Neural progenitor cell (in vitro differentiated cells): Measurements from ENCODE around the gene CEP350. TPM values are rescaled to one million over a fixed set of nuclear protein-coding genes. Genes with fewer than 3 reads are reported as not detected.
"Not testable (repeated sequence)": the region's sequence is repeated elsewhere in the genome, so short reads cannot be mapped to it uniquely, and the experiment has no call there.

Source experiments
- DNase-seq: peaks from one replicate; pipeline ENCODE4 v3.0.0-alpha.2; 2016; ENCODE audit warnings: low spot score
- H2AFZ ChIP-seq: fragments of 200-600 bp; sonication (generic); replicated peaks from 2 replicates; pipeline ENCODE4 v1.6.1; 2016; ENCODE audit warnings: antibody characterized with exemption
- H3F3A ChIP-seq: fragments of 200-600 bp; sonication (generic); 2 replicates; pipeline ENCODE4 v1.6.1; 2016; ENCODE audit warnings: antibody characterized with exemption, low read depth
- H3K27ac ChIP-seq: fragments of 200-600 bp; sonication (generic); 2 replicates; pipeline ENCODE4 v1.5.1; 2016; ENCODE audit warnings: mild to moderate bottlenecking
- H3K27me3 ChIP-seq: fragments of 200-600 bp; sonication (generic); 2 replicates; pipeline ENCODE4 v1.6.1; 2016; ENCODE audit warnings: mild to moderate bottlenecking, moderate library complexity
- H3K36me3 ChIP-seq: fragments of 200-600 bp; sonication (generic); 2 replicates; pipeline ENCODE4 v1.5.1; 2016
- H3K4me1 ChIP-seq: fragments of 200-600 bp; sonication (generic); 2 replicates; pipeline ENCODE4 v1.6.1; 2016; ENCODE audit warnings: mixed run types
- H3K4me2 ChIP-seq: fragments of 200-600 bp; sonication (generic); 2 replicates; pipeline ENCODE4 v1.6.1; 2016
- H3K4me3 ChIP-seq: fragments of 200-600 bp; sonication (generic); 2 replicates; pipeline ENCODE4 v1.5.1; 2016
- H3K79me2 ChIP-seq: fragments of 200-600 bp; sonication (generic); 2 replicates; pipeline ENCODE4 v1.6.1; 2016; ENCODE audit warnings: low read depth
- H3K9ac ChIP-seq: fragments of 200-600 bp; sonication (generic); 2 replicates; pipeline ENCODE4 v1.6.1; 2016
- H3K9me3 ChIP-seq: fragments of 200-600 bp; sonication (generic); 2 replicates; pipeline ENCODE4 v1.5.1; 2016; ENCODE audit warnings: low read depth
- H4K20me1 ChIP-seq: fragments of 200-600 bp; sonication (generic); 2 replicates; pipeline ENCODE4 v1.6.1; 2016; ENCODE audit warnings: low read depth
- H3K27ac Mint-ChIP-seq: 3 replicates; pipeline ENCODE4 v1.8.0; 2021; ENCODE audit warnings: mixed read lengths
- H3K27me3 Mint-ChIP-seq: 2 replicates; pipeline ENCODE4 v1.8.0; 2022; ENCODE audit warnings: low read depth, mild to moderate bottlenecking, inconsistent platforms, moderate library complexity, mixed read lengths; ENCODE audit not compliant: insufficient read depth
- H3K36me3 Mint-ChIP-seq: 3 replicates; pipeline ENCODE4 v1.8.0; 2021; ENCODE audit warnings: mixed read lengths
- H3K4me1 Mint-ChIP-seq: 3 replicates; pipeline ENCODE4 v1.8.0; 2021; ENCODE audit warnings: mixed read lengths
- H3K4me3 Mint-ChIP-seq: 3 replicates; pipeline ENCODE4 v1.8.0; 2021; ENCODE audit warnings: mild to moderate bottlenecking, moderate library complexity, mixed read lengths
- H3K9me3 Mint-ChIP-seq: 3 replicates; pipeline ENCODE4 v1.8.0; 2020; ENCODE audit warnings: mixed read lengths
- EZH2 ChIP-seq: fragments of 200-600 bp; sonication (generic); IDR thresholded peaks from 2 replicates; pipeline ENCODE4 v1.6.1; 2017; ENCODE audit warnings: antibody characterized with exemption, mild to moderate bottlenecking, moderate library complexity
- EZH2phosphoT487 ChIP-seq: fragments of 200-600 bp; sonication (generic); IDR thresholded peaks from 2 replicates; pipeline ENCODE4 v1.6.1; 2017; ENCODE audit warnings: antibody characterized with exemption
- total RNA-seq: library from RNA; depleted of rRNA; stranded (reverse); fragments of >200 nt; gene quantifications from 2 replicates; pipeline ENCODE4 v1.2.3, GENCODE V29; 2015; ENCODE audit warnings: low replicate concordance
- TF ChIP-seq, protein P1 (sequence below): fragments of 200-600 bp; sonication (generic); IDR thresholded peaks from 2 replicates; pipeline ENCODE4 v1.5.1; 2017; ENCODE audit warnings: antibody characterized with exemption, mild to moderate bottlenecking

CEP350 gene
- total RNA-seq, 1 donor from 2014 or later: 61.2 TPM

DNA sequence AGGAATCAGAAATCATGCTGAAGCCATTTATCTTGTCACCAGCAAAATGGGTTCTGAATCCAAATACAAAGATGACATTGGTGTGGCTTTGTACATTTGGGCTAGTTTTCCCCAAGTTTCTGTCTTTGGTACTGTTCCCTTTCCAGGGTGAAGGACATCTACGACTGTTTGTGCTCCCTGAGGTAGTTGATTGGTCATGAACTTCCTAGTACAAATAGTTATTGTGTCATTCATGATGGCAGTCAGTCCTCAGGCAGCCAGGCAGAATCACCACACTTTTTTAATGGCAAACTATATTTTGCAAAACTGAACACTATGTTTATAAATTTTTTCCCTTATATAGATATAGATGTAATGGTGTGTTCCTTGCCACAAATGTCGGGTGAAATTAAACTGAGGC, 46.0 kb downstream of the CEP350 start:
- Mint-ChIP-seq H3K9me3 (no peaks in the 10 kb centered on the region), H3K4me3 (no peak overlapping the region), H3K27me3 (no peaks in the 10 kb centered on the region), H3K36me3 (peaks cover 14% of the 10 kb centered on the region), H3K27ac (no peak overlapping the region), H3K4me1 (no peaks in the 10 kb centered on the region)
- Histone ChIP-seq H3K79me2 (no peaks in the 10 kb centered on the region), H3K9me3 (no peaks in the 10 kb centered on the region), H3K4me2 (no peak overlapping the region), H3F3A (no peaks in the 10 kb centered on the region), H3K27ac (no peak overlapping the region), H3K27me3 (no peaks in the 10 kb centered on the region), H3K4me1 (no peaks in the 10 kb centered on the region), H3K4me3 (no peak overlapping the region), H2AFZ (no peak overlapping the region), H3K9ac (no peak overlapping the region), H3K36me3 (peaks cover 5% of the 10 kb centered on the region), H4K20me1 (peaks cover 3% of the 10 kb centered on the region)
- DNase-seq: no peak
- TF ChIP-seq, protein P1, sequence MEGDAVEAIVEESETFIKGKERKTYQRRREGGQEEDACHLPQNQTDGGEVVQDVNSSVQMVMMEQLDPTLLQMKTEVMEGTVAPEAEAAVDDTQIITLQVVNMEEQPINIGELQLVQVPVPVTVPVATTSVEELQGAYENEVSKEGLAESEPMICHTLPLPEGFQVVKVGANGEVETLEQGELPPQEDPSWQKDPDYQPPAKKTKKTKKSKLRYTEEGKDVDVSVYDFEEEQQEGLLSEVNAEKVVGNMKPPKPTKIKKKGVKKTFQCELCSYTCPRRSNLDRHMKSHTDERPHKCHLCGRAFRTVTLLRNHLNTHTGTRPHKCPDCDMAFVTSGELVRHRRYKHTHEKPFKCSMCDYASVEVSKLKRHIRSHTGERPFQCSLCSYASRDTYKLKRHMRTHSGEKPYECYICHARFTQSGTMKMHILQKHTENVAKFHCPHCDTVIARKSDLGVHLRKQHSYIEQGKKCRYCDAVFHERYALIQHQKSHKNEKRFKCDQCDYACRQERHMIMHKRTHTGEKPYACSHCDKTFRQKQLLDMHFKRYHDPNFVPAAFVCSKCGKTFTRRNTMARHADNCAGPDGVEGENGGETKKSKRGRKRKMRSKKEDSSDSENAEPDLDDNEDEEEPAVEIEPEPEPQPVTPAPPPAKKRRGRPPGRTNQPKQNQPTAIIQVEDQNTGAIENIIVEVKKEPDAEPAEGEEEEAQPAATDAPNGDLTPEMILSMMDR: no peak
- TF ChIP-seq EZH2phosphoT487 (no peak), EZH2 (no peak)

DNA sequence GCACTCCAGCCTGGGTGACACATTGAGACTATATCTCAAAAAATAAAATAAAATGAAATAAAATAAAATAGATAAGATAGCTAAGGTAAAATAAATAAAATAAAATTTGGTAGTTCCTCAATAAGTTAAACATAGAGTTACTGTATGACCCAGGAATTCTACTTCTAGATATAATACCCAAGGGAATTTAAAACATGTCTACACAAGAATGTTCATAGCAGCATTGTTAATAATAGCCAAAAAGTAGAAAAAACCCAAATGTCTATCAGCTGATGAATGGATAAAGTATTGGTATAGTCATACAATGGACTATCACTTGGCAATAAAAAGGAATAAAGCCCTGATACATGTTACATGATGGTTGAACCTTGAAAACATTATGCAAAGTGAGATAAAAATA, 47.8 kb downstream of the CEP350 start:
- no peak overlapping the region for H3K27ac Mint-ChIP-seq
- no peak overlapping the region for H3K27ac ChIP-seq
- TF ChIP-seq, protein P1: no peak
- TF ChIP-seq EZH2phosphoT487 (no peak), EZH2 (no peak)
- no peak for DNase-seq
- no peaks in the 10 kb centered on the region for H3F3A ChIP-seq
- no peaks in the 10 kb centered on the region for H3K27me3 ChIP-seq
- no peak overlapping the region for H2AFZ ChIP-seq
- H4K20me1 ChIP-seq: no peaks in the 10 kb centered on the region
- no peak overlapping the region for H3K4me3 ChIP-seq
- no peaks in the 10 kb centered on the region for H3K9me3 ChIP-seq
- H3K36me3 ChIP-seq: peaks cover 10% of the 10 kb centered on the region
- H3K4me2 ChIP-seq: no peak overlapping the region
- no peaks in the 10 kb centered on the region for H3K79me2 ChIP-seq
- no peaks in the 10 kb centered on the region for H3K4me1 Mint-ChIP-seq
- H3K27me3 Mint-ChIP-seq: no peaks in the 10 kb centered on the region
- no peaks in the 10 kb centered on the region for H3K9me3 Mint-ChIP-seq
- H3K9ac ChIP-seq: no peak overlapping the region
- H3K4me1 ChIP-seq: no peaks in the 10 kb centered on the region
- no peak overlapping the region for H3K4me3 Mint-ChIP-seq
- H3K36me3 Mint-ChIP-seq: peaks cover 21% of the 10 kb centered on the region

DNA sequence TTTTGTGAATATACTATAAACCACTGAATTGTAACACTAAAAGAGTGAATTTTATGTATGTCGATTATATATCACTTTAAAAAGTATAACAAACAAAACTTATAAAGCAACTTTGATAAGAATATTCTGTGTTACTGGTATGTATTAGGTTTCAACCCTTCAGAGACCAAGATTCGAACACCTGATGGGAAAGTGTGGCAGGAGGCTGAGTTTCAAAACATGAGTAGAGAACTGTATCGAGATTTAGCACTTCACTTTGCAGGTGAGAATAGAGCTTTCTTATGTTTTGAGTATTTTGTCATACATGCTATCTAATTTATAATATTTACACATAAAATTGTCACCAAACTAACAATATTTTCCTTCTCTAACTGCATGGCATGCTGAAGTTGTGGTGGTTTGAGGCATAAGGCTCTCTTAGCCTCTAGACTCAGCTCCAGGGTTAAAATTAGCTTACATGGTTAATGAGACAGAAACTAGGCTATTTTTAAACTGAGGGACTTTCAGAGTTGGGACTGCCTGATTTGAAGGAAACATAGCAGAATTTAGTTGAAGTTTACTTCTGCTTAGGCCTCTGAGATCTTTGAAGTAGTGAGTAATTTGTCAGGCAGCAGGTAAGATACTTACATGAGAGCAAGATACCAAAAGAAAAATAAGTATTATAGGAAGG, 48.6 kb downstream of the CEP350 start:
- Histone ChIP-seq H3K27me3 (no peaks in the 10 kb centered on the region), H3K9ac (no peak overlapping the region), H3K27ac (no peak overlapping the region), H4K20me1 (no peaks in the 10 kb centered on the region), H3K36me3 (peaks cover 5% of the 10 kb centered on the region), H3F3A (no peaks in the 10 kb centered on the region), H3K4me3 (no peak overlapping the region), H3K4me2 (no peak overlapping the region), H3K9me3 (no peaks in the 10 kb centered on the region), H3K4me1 (no peaks in the 10 kb centered on the region), H2AFZ (no peak overlapping the region), H3K79me2 (no peaks in the 10 kb centered on the region)
- TF ChIP-seq EZH2phosphoT487 (no peak), EZH2 (no peak)
- TF ChIP-seq, protein P1: no peak
- H3K36me3 Mint-ChIP-seq: peaks cover 25% of the 10 kb centered on the region
- H3K9me3 Mint-ChIP-seq: no peaks in the 10 kb centered on the region
- H3K27ac Mint-ChIP-seq: no peak overlapping the region
- no peak for DNase-seq
- no peak overlapping the region for H3K4me3 Mint-ChIP-seq
- H3K27me3 Mint-ChIP-seq: no peaks in the 10 kb centered on the region
- no peaks in the 10 kb centered on the region for H3K4me1 Mint-ChIP-seq

DNA sequence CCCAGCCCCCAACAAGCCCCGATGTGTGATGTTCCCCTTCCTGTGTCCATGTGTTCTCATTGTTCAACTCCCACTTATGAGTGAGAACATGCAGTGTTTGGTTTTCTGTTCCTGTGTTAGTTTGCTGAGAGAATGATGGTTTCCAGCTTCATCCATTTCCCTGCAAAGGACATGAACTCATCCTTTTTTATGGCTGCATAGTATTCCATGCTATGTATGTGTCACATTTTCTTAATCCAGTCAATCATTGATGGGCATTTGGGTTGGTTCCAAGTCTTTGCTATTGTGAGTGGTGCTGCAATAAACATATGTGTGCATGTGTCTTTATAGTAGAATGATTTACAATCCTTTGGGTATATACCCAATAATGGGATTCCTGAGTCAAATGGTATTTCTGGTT, 52.2 kb downstream of the CEP350 start:
- H3K4me1 ChIP-seq, H3K27ac ChIP-seq, DNase-seq, H3K4me2 ChIP-seq, H3K27ac Mint-ChIP-seq, H3K9me3 Mint-ChIP-seq, H3K36me3 ChIP-seq, H3K9me3 ChIP-seq, H4K20me1 ChIP-seq, H3K27me3 ChIP-seq, H2AFZ ChIP-seq, H3K4me3 ChIP-seq, H3K9ac ChIP-seq, H3F3A ChIP-seq, H3K79me2 ChIP-seq, H3K4me3 Mint-ChIP-seq, H3K4me1 Mint-ChIP-seq, H3K27me3 Mint-ChIP-seq: not testable (repeated sequence)
- H3K36me3 Mint-ChIP-seq: peaks cover 21% of the 10 kb centered on the region
